HG03460 (cell line): ENCODE measurements around the gene UBL4B.
A peak's percentile ranks its signal among the peaks of the same experiment; 100 is the strongest.

Source experiments
- ATAC-seq: cut with Tn5 transposase; IDR thresholded peaks from one replicate; pipeline ENCODE4 v1.9.1; 2021; ENCODE audit not compliant: unreplicated experiment

The UBL4B gene

GRCh38 chr1:110084227-110085078 is 27.8 kb upstream of the UBL4B start:
- ATAC-seq, result no peak

GRCh38 chr1:110085671-110086070 is 26.6 kb upstream of the UBL4B start:
- ATAC-seq, result no peak

- ATAC-seq, result no peak
Measured at GRCh38 chr1:110086961-110087360, 25.3 kb upstream of the UBL4B start.

GRCh38 chr1:110087812-110088738 is 24.2 kb upstream of the UBL4B start:
- peak; percentile 72 for ATAC-seq

- no peak for ATAC-seq
Measured at GRCh38 chr1:110088739-110089316, 23.4 kb upstream of the UBL4B start.

GRCh38 chr1:110089561-110090275 is 22.5 kb upstream of the UBL4B start:
- no peak for ATAC-seq

- no peak for ATAC-seq
Measured at GRCh38 chr1:110091381-110091780, 20.9 kb upstream of the UBL4B start.

- no peak for ATAC-seq
Measured at GRCh38 chr1:110091791-110092190, 20.5 kb upstream of the UBL4B start.

- no peak for ATAC-seq
Measured at GRCh38 chr1:110092991-110093390, 19.3 kb upstream of the UBL4B start.

GRCh38 chr1:110094931-110095654 is 17.1 kb upstream of the UBL4B start:
- ATAC-seq, result no peak

GRCh38 chr1:110097507-110098221 is 14.6 kb upstream of the UBL4B start:
- ATAC-seq, result no peak

GRCh38 chr1:110098222-110099026 is 13.8 kb upstream of the UBL4B start:
- no peak for ATAC-seq

- no peak for ATAC-seq
Measured at GRCh38 chr1:110100335-110100734, 11.9 kb upstream of the UBL4B start.

GRCh38 chr1:110102081-110102480 is 10.2 kb upstream of the UBL4B start:
- no peak for ATAC-seq

GRCh38 chr1:110106013-110106941 is 6.0 kb upstream of the UBL4B start:
- ATAC-seq, result no peak

GRCh38 chr1:110107867-110108469 is 4.3 kb upstream of the UBL4B start:
- no peak for ATAC-seq

- ATAC-seq, result no peak
Measured at GRCh38 chr1:110111081-110111480, 1.2 kb upstream of the UBL4B start.
